Measurements from ENCODE around the gene RTN4IP1. TPM values are rescaled to one million over a fixed set of nuclear protein-coding genes. Genes with fewer than 3 reads are reported as not detected.

Gene RTN4IP1
- total and polyA plus RNA-seq, 10 of the 15 experiments (the other 5 are each of a cell fraction or from before 2014, with no cell fraction given): 8.2 to 17.0 (median 9.8) TPM

- FAIRE-seq: no peak
- H3K36me3 ChIP-seq (ENCODE audit: control insufficient read depth in 2 of 2, insufficient read depth in 2 of 2, low read length in 1 of 2): peaks cover 0 to 34% of the 10 kb centered on the region in 2 experiments; a peak in 3 of 4 replicates
- no peak overlapping the region for H3K9ac ChIP-seq (ENCODE audit: control insufficient read depth, insufficient read depth, low read length)
- ChIA-PET RAD21 (ENCODE audit: unreplicated experiment) (interaction anchor here (0.9 to 2.2 kb wide), 7 partner anchors 27 to 436 kb away, joined by 3 to 5 read pairs (median 3); no protein-coding TSS in a partner anchor), SMC1A (ENCODE audit: uncharacterized antibody, unreplicated experiment) (interaction anchor here (0.7 to 1.9 kb wide), 10 partner anchors 10 to 222 kb away, joined by 3 to 8 read pairs (median 3); no protein-coding TSS in a partner anchor), CTCF (interaction anchor here (0.7 to 16.5 kb wide), 9 partner anchors 8 to 818 kb away, joined by 3 to 403 read pairs (median 3); no protein-coding TSS in a partner anchor), POLR2A (no interaction called here)
- H3K27ac ChIP-seq (ENCODE audit: control insufficient read depth, insufficient read depth): no peak overlapping the region
- H3K4me1 ChIP-seq (ENCODE audit: control insufficient read depth, insufficient read depth, low read length): no peaks in the 10 kb centered on the region
- H4K20me1 ChIP-seq (ENCODE audit: control insufficient read depth, insufficient read depth): no peaks in the 10 kb centered on the region
- no peak overlapping the region for H3K4me2 ChIP-seq (ENCODE audit: control insufficient read depth, insufficient read depth)
- no peak for DNase-seq (ENCODE audit: low read depth, low spot score)
- no peaks in the 10 kb centered on the region for H3K9me3 ChIP-seq (replicated peaks; ENCODE audit: control insufficient read depth, insufficient read depth, low read length)
- BruUV-seq (replicated peaks): no TSS peak
- H2AFZ ChIP-seq (ENCODE audit: control insufficient read depth, low read depth, low read length): no peak overlapping the region
- H3K4me3 ChIP-seq: no peak overlapping the region
- intact Hi-C loops (cut with micrococcal nuclease; ENCODE audit: unreplicated experiment): no loop called here
- TF ChIP-seq IKZF2 (IDR thresholded peaks at IDR 0.05) (no peak), ZZZ3 (IDR thresholded peaks at IDR 0.05; ENCODE audit: control insufficient read depth, insufficient read length, low read depth) (no peak), USF1 (IDR thresholded peaks at IDR 0.05; ENCODE audit: borderline replicate concordance, extremely low read length, insufficient read depth, low read depth, low read length) (no peak), ETV6 (conservative IDR thresholded peaks at IDR 0.05 in 1 of 2, IDR thresholded peaks at IDR 0.05 in 1 of 2; ENCODE audit: borderline replicate concordance in 1 of 2, low read depth in 1 of 2) (no peak), MYC (IDR thresholded peaks at IDR 0.05; ENCODE audit: insufficient read depth, insufficient read length, insufficient replicate concordance, low read length, severe bottlenecking) (no peak), ZNF384 (IDR thresholded peaks at IDR 0.05; ENCODE audit: borderline replicate concordance, low read depth, low read length) (no peak), JUNB (IDR thresholded peaks at IDR 0.05) (no peak), BCL11A (IDR thresholded peaks at IDR 0.05; ENCODE audit: low read depth, low read length) (no peak), PAX8 (IDR thresholded peaks at IDR 0.05) (no peak), LARP7 (IDR thresholded peaks at IDR 0.05) (no peak), MAX (IDR thresholded peaks at IDR 0.05; ENCODE audit: low read depth, low read length) (no peak)
- TF ChIP-seq, protein P1, sequence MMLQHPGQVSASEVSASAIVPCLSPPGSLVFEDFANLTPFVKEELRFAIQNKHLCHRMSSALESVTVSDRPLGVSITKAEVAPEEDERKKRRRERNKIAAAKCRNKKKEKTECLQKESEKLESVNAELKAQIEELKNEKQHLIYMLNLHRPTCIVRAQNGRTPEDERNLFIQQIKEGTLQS (IDR thresholded peaks at IDR 0.05; ENCODE audit: borderline replicate concordance, extremely low read depth, low read depth, low read length): no peak
- TF ChIP-seq, protein P2, sequence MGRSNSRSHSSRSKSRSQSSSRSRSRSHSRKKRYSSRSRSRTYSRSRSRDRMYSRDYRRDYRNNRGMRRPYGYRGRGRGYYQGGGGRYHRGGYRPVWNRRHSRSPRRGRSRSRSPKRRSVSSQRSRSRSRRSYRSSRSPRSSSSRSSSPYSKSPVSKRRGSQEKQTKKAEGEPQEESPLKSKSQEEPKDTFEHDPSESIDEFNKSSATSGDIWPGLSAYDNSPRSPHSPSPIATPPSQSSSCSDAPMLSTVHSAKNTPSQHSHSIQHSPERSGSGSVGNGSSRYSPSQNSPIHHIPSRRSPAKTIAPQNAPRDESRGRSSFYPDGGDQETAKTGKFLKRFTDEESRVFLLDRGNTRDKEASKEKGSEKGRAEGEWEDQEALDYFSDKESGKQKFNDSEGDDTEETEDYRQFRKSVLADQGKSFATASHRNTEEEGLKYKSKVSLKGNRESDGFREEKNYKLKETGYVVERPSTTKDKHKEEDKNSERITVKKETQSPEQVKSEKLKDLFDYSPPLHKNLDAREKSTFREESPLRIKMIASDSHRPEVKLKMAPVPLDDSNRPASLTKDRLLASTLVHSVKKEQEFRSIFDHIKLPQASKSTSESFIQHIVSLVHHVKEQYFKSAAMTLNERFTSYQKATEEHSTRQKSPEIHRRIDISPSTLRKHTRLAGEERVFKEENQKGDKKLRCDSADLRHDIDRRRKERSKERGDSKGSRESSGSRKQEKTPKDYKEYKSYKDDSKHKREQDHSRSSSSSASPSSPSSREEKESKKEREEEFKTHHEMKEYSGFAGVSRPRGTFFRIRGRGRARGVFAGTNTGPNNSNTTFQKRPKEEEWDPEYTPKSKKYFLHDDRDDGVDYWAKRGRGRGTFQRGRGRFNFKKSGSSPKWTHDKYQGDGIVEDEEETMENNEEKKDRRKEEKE (IDR thresholded peaks at IDR 0.05): no peak
- no peaks in the 10 kb centered on the region for H3K27me3 ChIP-seq (replicated peaks in 1 of 2; ENCODE audit: control insufficient read depth in 2 of 2, insufficient read depth in 2 of 2, low read length in 1 of 2)
- no peak for ATAC-seq
- no peaks in the 10 kb centered on the region for H3K79me2 ChIP-seq (ENCODE audit: control insufficient read depth, insufficient read depth, low read length)
- WGBS (ENCODE audit: insufficient coverage, insufficient replicate concordance, low lambda C conversion rate, missing lambda C conversion rate): 53% methylated on average over 6 of the region's 6 CpGs
- in situ Hi-C loops (cut with MboI): no loop called here
These were observed 67.5 kb downstream of the RTN4IP1 start for GRCh38 chr6:106561686-106562405.

Data from GM12878 (cell line).